Left ventricle myocardium superior (tissue), 1 donor: ENCODE data around the gene SCTR. TPM values are rescaled to one million over a fixed set of nuclear protein-coding genes. Genes with fewer than 3 reads are reported as not detected.

Experiments
- ATAC-seq: fragments of 200-7000 bp; cut with Tn5 transposase; one replicate; pipeline ENCODE4 v1.9.1; 2020; ENCODE audit warnings: mild to moderate bottlenecking, moderate library complexity
- DNase-seq: peaks from one replicate; pipeline ENCODE4 v3.0.0-alpha.2; 2020
- intact Hi-C: fragments of 100-400 bp; cut with micrococcal nuclease; formaldehyde crosslinking; loops from one replicate; pipeline ENCODE4 v1.11.0; 2022
- long read RNA-seq: library from polyadenylated mRNA; unstranded; transcript quantifications from one replicate; pipeline ENCODE4 v2.0.0, GENCODE V29; 2021
- total RNA-seq: library from RNA; stranded (reverse); fragmentation: NEBNext Ultra II Directional; extraction: Animal tissue kit (Norgen Biotek cat#: 25700); gene quantifications from one replicate; pipeline ENCODE4 v1.2.1, GENCODE V29; 2021
- donor health status: DM: no; HTN: yes; CAD: no; lungs with severe emphysema.

The SCTR gene
- total RNA-seq: 1.0 TPM
- long read RNA-seq, partial matches to known transcripts: 0 of 3 reads
- long read RNA-seq, other reads (novel, unspliced or antisense): 3 of 3 reads

- DNase-seq (peak; percentile 33), ATAC-seq (peak; percentile 63)
- intact Hi-C loops: no loop called here
These were observed at the start of gene SCTR for GRCh38 chr2:119523952-119524694. TSS of gene SCTR (minus strand) at chr2:119524483. CDS start at chr2:119524226, 257 bp downstream.

- ATAC-seq (no peak), DNase-seq (no peak)
- intact Hi-C loops: no loop called here
These were observed 43.0 kb upstream of the SCTR start for GRCh38 chr2:119567292-119567691.

- intact Hi-C loops: no loop called here
- ATAC-seq (no peak), DNase-seq (no peak)
These were observed 41.2 kb upstream of the SCTR start for GRCh38 chr2:119565481-119565880.

- no peak for DNase-seq
- ATAC-seq: no peak
- intact Hi-C loops: no loop called here
These were observed 29.5 kb upstream of the SCTR start for GRCh38 chr2:119553687-119554344.

DNA sequence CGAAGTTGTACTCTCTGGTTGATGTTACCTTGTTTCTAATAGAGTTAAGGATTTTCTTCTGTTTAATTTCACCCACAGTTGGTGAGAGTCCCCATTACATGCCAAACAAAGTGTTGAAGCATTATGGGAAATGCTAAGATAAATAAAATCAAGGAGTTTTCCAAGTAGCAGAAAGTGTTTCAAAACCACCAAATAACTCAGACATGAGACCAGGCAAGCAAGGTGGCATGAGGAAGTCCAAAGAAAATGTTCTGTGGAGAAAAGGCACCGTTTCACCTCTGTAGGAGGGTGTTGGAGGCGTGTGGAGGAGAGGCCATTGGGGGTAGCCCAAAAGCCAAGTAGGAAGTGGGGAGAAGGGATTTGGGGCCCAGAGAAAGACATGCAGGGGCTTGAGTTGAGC lies 28.6 kb upstream of the SCTR start:
- intact Hi-C loops: no loop called here
- ATAC-seq (no peak), DNase-seq (no peak)

GRCh38 chr2:119550856-119551255 lies 26.6 kb upstream of the SCTR start:
- intact Hi-C loops: no loop called here
- ATAC-seq (no peak), DNase-seq (no peak)

GRCh38 chr2:119550346-119550745 lies 26.1 kb upstream of the SCTR start:
- ATAC-seq: no peak
- intact Hi-C loops: no loop called here
- no peak for DNase-seq

GRCh38 chr2:119549241-119549640 lies 25.0 kb upstream of the SCTR start:
- ATAC-seq (no peak), DNase-seq (no peak)

GRCh38 chr2:119548516-119549120 lies 24.3 kb upstream of the SCTR start:
- ATAC-seq (no peak), DNase-seq (no peak)
- intact Hi-C loops: no loop called here

More at GRCh38 chr2:119549241-119549640, 25.0 kb upstream of the SCTR start:
- intact Hi-C loops: no loop called here

DNA sequence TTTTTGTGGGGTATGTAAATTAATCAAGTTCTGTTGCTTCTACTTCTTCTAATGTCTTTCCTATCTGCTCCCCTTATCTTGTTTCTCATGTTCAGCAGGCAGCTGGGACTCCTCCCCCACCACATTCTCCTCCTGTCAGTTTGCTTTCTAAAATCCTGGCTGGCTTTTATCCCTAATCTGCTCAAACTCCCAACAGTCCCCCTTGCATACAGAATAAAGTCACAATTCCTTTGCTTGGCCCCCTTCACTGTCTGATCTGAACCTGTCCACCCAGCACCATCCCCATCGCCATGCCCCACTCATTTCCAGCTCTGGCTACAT lies 22.1 kb upstream of the SCTR start:
- intact Hi-C loops: no loop called here
- DNase-seq: no peak
- no peak for ATAC-seq

- intact Hi-C loops: no loop called here
- ATAC-seq (no peak), DNase-seq (no peak)
These were observed 21.6 kb upstream of the SCTR start for GRCh38 chr2:119545754-119546446.

- no peak for DNase-seq
- intact Hi-C loops: no loop called here
These were observed 20.7 kb upstream of the SCTR start for GRCh38 chr2:119544939-119545475.

DNA sequence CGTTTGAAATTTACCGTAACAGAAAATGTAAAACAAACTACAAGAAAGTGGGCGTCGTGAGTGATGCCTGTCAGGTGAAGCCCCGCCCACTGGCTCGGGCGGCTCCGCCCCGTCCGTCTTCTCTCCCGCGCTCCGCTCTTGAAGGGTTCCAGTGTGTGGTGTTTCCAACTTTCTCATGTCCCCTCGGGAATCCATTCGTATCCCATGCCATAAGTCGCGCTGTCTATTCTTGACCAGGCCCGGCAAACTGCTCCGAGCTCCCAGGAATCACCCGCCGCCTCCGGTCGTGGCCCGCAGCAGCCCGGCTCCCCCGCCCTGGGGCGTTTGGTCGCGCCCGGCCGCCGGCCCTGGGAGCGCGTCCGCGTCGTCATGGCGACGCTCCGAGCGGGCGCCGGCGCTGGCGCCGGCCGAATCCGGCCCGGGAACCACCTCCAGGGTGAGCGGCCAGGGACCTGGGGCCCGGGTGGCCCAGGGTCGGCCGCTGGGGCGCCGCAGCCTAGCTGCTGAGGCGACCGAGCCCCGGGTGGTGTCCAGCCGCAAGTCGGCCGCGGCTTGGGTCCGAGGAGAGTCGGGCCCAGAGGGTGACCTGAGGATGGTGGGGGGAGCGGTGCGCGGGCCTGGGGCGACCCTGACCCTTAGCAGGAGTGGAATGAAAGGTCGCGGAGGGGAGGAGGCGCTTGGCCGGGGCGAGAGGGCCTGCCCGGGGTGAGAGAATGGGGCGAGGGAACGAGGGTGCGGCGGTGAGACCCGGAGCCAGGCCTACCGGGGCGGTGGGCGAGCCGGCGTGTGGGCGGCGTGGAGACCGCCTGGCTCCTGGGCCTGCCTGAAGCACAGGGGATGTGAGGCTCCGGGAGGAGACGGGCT lies 20.0 kb upstream of the SCTR start, which contains the start of gene CFAP221:
CFAP221 (plus strand) TSS at position 375 of the 864 bp plus-strand sequence. CDS start 1,683 bp downstream, outside the sequence.
- intact Hi-C loops: no loop called here
- ATAC-seq (peak; percentile 98), DNase-seq (peak; percentile 83)

More at GRCh38 chr2:119544939-119545475, 20.7 kb upstream of the SCTR start:
- ATAC-seq: no peak

DNA sequence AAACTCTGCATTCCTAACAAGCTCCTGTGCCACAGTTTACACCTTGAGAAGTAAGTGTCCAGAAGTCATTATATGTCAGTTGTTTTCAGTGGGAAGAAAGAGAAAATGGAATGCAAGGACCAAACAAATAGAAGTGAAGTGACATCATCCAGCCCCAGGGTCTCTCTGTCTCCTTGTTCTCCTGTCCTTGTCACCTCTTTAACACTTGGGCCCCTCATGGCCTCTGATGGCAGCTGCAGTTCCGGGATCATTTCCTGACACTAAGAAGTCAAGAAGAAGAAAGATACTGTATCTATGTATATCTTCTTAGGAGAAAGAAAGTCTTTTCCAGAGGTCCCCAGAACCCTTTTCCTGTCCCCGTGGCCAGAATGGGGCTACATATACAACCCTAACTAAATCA lies 17.2 kb upstream of the SCTR start:
- no peak for ATAC-seq
- DNase-seq: no peak
- intact Hi-C loops: no loop called here

DNA sequence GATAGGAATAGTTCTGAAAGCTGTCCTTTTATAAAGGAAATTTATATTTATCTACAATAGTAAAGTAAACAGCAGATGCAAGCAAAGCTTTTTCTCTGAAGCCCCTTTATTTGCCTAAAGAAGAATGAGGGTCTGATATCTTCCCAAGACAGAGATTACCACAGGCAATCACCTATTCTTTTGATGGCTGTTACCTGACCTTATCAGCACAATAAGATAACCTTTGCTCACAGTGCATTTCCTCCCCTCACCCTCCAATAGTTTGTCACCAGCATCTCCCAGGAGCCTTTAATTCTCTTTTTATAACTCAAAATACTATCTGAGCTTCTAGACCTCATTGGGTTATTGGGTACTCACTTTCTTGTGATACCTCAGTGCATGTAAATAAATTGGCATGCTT lies 13.5 kb upstream of the SCTR start:
- DNase-seq (no peak), ATAC-seq (no peak)
- intact Hi-C loops: no loop called here

- DNase-seq: no peak
These were observed 12.4 kb upstream of the SCTR start for GRCh38 chr2:119536707-119537106.

GRCh38 chr2:119536211-119536610 lies 11.9 kb upstream of the SCTR start:
- ATAC-seq (no peak), DNase-seq (no peak)
- intact Hi-C loops: no loop called here

More at GRCh38 chr2:119536707-119537106, 12.4 kb upstream of the SCTR start:
- intact Hi-C loops: no loop called here
- ATAC-seq: no peak

DNA sequence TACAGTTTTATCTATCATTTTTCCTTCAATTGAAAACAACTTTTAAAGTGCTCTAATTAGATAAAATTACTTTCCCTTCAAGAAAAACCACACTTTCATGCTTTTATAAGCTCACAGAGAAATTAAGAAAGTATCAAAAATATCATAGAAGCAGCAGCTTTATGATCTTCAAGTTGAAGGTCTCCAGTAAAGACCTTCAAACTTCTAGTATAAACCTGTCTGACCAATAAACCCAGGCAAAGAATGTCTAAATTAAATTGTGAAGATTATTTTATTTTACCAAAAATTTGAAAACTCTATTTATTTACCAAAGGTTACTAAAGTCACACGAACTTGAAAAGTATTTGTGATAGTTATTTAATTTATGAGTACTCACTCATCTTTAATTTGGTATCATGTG lies 9.3 kb upstream of the SCTR start:
- DNase-seq (no peak), ATAC-seq (no peak)
- intact Hi-C loops: no loop called here

GRCh38 chr2:119531292-119531691 lies 7.0 kb upstream of the SCTR start:
- ATAC-seq: no peak
- intact Hi-C loops: no loop called here

More at GRCh38 chr2:119531292-119531691, 7.0 kb upstream of the SCTR start:
- DNase-seq: no peak
